ENCODE measurements around the gene B2M. TPM values are rescaled to one million over a fixed set of nuclear protein-coding genes. Genes with fewer than 3 reads are reported as not detected.

Gene B2M
- total and polyA plus RNA-seq, 10 of the 15 experiments (the other 5 are each of a cell fraction or from before 2014, with no cell fraction given) = 2,901 to 22,794 (median 8,374) TPM

- TF ChIP-seq EZH2 (IDR thresholded peaks at IDR 0.05; ENCODE audit: borderline replicate concordance, control insufficient read depth, low read depth, low read length) (no peak), PRDM15 (CRISPR knock-in tag; IDR thresholded peaks at IDR 0.05) (peak; percentile 82), NFYB (IDR thresholded peaks at IDR 0.05; ENCODE audit: insufficient read depth, low read depth, low read length) (no peak), ZNF207 (IDR thresholded peaks at IDR 0.05; ENCODE audit: borderline replicate concordance) (no peak), ZNF384 (IDR thresholded peaks at IDR 0.05; ENCODE audit: borderline replicate concordance, low read depth, low read length) (no peak), RAD21 (IDR thresholded peaks at IDR 0.05; ENCODE audit: insufficient read depth, low read depth, low read length) (peak; percentile 22; the same call in 1 of the 2 replicates), CBX3 (IDR thresholded peaks at IDR 0.05; ENCODE audit: borderline replicate concordance, low read depth) (no peak), SREBF2 (IDR thresholded peaks at IDR 0.05; ENCODE audit: low read length) (no peak), NR2C1 (IDR thresholded peaks at IDR 0.05) (no peak), NR2C2 (IDR thresholded peaks at IDR 0.05; ENCODE audit: borderline replicate concordance, control insufficient read depth, insufficient read length, low read depth) (no peak), RAD51 (IDR thresholded peaks at IDR 0.05) (no peak; the same call in 1 of the 2 replicates), SUPT20H (IDR thresholded peaks at IDR 0.05; ENCODE audit: borderline replicate concordance, control insufficient read depth, low read depth, low read length) (no peak), JUND (IDR thresholded peaks at IDR 0.05; ENCODE audit: low read depth, low read length) (peak; percentile 86), MYC (IDR thresholded peaks at IDR 0.05; ENCODE audit: insufficient read depth, insufficient read length, insufficient replicate concordance, low read length, severe bottlenecking) (no peak), BCL11A (IDR thresholded peaks at IDR 0.05; ENCODE audit: low read depth, low read length) (peak; percentile 76), NBN (IDR thresholded peaks at IDR 0.05) (peak; percentile 84), MYB (IDR thresholded peaks at IDR 0.05; ENCODE audit: borderline replicate concordance, low read depth, low read length) (no peak), RB1 (IDR thresholded peaks at IDR 0.05; ENCODE audit: borderline replicate concordance) (no peak; the same call in 1 of the 2 replicates), ETV6 (conservative IDR thresholded peaks at IDR 0.05 in 1 of 2, IDR thresholded peaks at IDR 0.05 in 1 of 2; ENCODE audit: borderline replicate concordance in 1 of 2, low read depth in 1 of 2) (peak in 1 of 2 experiments; percentile 70; a peak in 2 of 4 replicates), SMAD1 (IDR thresholded peaks at IDR 0.05; ENCODE audit: low read depth, partially characterized antibody) (peak; percentile 81), RBBP5 (conservative IDR thresholded peaks at IDR 0.05) (no peak), CBX5 (IDR thresholded peaks at IDR 0.05; ENCODE audit: low read depth) (peak; percentile 87; the same call in 1 of the 2 replicates), NR2F1 (conservative IDR thresholded peaks at IDR 0.05) (0 out of 2 replicates have a peak, but pooled peaks have one; percentile 29), KLF5 (IDR thresholded peaks at IDR 0.05; ENCODE audit: partially characterized antibody) (peak; percentile 86), ZNF24 (IDR thresholded peaks at IDR 0.05) (peak; percentile 6; the same call in 1 of the 2 replicates)
- TF ChIP-seq, protein P1, sequence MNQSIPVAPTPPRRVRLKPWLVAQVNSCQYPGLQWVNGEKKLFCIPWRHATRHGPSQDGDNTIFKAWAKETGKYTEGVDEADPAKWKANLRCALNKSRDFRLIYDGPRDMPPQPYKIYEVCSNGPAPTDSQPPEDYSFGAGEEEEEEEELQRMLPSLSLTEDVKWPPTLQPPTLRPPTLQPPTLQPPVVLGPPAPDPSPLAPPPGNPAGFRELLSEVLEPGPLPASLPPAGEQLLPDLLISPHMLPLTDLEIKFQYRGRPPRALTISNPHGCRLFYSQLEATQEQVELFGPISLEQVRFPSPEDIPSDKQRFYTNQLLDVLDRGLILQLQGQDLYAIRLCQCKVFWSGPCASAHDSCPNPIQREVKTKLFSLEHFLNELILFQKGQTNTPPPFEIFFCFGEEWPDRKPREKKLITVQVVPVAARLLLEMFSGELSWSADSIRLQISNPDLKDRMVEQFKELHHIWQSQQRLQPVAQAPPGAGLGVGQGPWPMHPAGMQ (IDR thresholded peaks at IDR 0.05; ENCODE audit: borderline replicate concordance) = no peak
Observed at GRCh38 chr15:44726568-44727484, 15.5 kb downstream of the B2M start (continued).
